Memory B cell (primary cell): Measurements from ENCODE around the gene ROBO3.

Source experiments
- ATAC-seq: fragments of 150-1000 bp; cut with Tn5 transposase; 2 replicates; pipeline ENCODE4 v1.10.0; 2021; ENCODE audit warnings: low read depth, mild to moderate bottlenecking, moderate library complexity
- DNase-seq, 2 donors: peaks; one replicate each; pipeline ENCODE4 v3.0.0; 2022; ENCODE audit warnings: low spot score in 2 of 2
- H3K27ac Mint-ChIP-seq: one replicate; pipeline ENCODE4 v1.8.0; 2022; ENCODE audit warnings: mild to moderate bottlenecking, moderate library complexity, mixed read lengths
- H3K27me3 Mint-ChIP-seq: one replicate; pipeline ENCODE4 v1.8.0; 2022; ENCODE audit warnings: mixed read lengths
- H3K36me3 Mint-ChIP-seq: one replicate; pipeline ENCODE4 v1.8.0; 2022; ENCODE audit warnings: mild to moderate bottlenecking, mixed read lengths
- H3K4me1 Mint-ChIP-seq: one replicate; pipeline ENCODE4 v1.8.0; 2022; ENCODE audit warnings: mixed read lengths
- H3K4me3 Mint-ChIP-seq: one replicate; pipeline ENCODE4 v1.8.0; 2022; ENCODE audit warnings: mild to moderate bottlenecking, moderate library complexity, mixed read lengths
- H3K9me3 Mint-ChIP-seq: one replicate; pipeline ENCODE4 v1.8.0; 2022; ENCODE audit warnings: mixed read lengths

The ROBO3 gene

DNA sequence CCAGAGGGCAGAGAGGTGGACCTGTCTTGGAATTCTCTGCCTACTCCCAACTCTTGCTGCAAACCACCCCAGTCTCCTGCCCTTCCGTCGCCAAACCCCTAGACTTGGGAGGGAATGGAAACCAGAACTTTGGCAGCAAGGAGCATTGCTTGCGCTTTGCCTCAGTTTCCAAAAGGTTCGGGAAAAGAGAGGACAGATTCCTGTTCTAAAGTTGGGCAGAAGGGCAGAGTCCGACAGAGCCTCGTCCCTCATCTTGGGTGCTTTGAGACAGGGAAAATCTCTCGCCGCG is 396 bp upstream of the ROBO3 start:
- no peaks in the 10 kb centered on the region for H3K9me3 Mint-ChIP-seq
- H3K36me3 Mint-ChIP-seq: no peaks in the 10 kb centered on the region
- ATAC-seq (no peak), DNase-seq (no peak)
- peaks cover 10% of the 10 kb centered on the region for H3K4me1 Mint-ChIP-seq
- H3K27ac Mint-ChIP-seq: no peak overlapping the region
- H3K4me3 Mint-ChIP-seq: no peak overlapping the region
- peaks cover 49% of the 10 kb centered on the region for H3K27me3 Mint-ChIP-seq

DNA sequence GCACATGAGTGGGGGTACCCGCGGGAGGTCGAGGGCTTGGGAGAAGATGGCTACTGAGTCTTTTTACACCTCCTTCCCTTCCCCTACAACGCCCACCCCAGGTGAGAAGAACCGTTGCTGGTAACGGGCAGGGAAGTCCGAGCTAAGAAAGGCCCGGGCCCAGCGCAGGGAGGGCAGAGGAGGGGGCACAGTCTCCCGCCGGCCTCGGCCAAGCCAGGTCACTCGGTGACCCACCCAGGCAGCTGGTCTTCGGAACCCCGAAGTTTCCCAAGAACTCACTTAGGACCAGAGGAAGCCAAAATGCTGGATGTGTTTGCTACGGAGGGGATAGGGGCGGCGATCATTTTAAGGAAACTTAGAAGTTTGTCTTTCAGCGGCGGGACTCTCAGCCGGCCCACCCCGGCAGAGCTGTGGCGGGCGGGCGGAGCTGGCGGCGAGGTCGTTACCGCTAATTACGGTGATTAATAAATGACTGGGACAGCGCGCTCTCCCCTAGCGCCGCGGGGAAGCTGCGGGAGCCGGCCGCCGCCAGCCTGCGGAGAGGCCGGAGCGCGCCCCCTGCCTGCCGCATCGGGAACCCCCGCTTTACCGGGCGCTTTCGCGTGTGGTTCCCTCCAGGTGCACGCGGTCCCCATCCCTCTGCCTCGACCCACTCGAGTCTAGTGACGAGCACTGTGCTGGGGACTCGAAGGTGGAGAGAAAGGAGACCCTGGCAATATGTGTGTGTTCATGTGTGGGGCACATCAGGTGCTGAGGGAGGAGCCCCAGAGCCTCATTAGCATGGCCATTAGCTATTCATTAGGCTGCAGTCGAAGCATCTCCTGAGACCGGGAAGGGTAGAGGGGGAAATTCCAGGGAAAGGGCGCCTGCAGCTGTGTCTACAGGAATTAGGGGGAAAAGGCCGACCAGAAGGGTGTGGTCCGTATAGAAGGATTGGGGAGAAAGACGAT is 945 bp downstream of the ROBO3 start:
- no peaks in the 10 kb centered on the region for H3K36me3 Mint-ChIP-seq
- peaks cover 10% of the 10 kb centered on the region for H3K4me1 Mint-ChIP-seq
- H3K27me3 Mint-ChIP-seq: peaks cover 60% of the 10 kb centered on the region
- no peak overlapping the region for H3K4me3 Mint-ChIP-seq
- ATAC-seq: peak; percentile 37
- DNase-seq: peak; percentile 37 to 53
- H3K9me3 Mint-ChIP-seq: no peaks in the 10 kb centered on the region
- no peak overlapping the region for H3K27ac Mint-ChIP-seq

- DNase-seq: no peak
- Mint-ChIP-seq H3K36me3 (no peaks in the 10 kb centered on the region), H3K4me3 (no peak overlapping the region), H3K27me3 (peaks cover 59% of the 10 kb centered on the region), H3K4me1 (peaks cover 10% of the 10 kb centered on the region), H3K27ac (no peak overlapping the region), H3K9me3 (no peaks in the 10 kb centered on the region)
- peak; percentile 46 for ATAC-seq
These were observed 2.5 kb downstream of the ROBO3 start for GRCh38 chr11:124867700-124868099.

DNA sequence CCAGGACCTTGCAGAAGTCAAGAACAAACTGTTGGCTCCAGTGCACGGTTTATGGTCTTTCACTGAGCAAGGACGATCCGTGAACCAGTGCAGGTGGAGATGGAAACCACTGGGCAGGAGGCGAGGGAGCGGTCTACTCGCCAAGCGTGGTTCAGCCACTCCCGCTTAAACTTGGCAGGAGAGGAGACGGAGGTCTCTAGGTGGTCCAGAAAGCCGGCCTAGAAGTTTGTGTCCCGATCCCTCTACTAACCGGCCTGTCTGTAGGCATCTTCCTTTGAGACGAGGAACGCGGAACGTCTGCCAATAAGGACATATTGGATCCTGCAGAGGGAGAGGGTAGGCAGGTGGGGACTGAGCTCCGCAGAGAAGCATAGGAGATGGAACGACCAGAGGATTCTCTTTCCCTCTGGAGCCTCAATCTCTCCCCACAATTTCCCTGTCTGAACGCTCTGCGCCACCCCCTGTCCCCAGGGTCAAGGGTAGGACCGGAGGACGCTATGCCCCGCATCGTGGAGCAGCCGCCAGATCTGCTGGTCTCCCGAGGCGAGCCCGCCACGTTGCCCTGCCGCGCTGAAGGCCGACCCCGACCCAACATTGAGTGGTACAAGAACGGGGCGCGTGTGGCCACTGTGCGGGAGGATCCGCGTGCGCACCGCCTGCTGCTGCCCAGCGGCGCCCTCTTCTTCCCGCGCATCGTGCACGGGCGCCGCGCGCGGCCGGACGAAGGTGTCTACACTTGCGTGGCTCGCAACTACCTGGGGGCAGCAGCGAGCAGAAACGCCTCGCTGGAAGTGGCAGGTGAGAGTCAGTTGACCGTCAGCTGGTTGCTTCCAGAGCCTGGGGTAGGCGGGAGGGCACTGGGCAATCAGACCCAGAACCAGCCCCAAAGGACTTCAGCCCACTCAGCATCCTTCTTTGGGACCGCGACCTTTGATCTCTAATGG is 3.4 kb downstream of the ROBO3 start:
- peaks cover 9% of the 10 kb centered on the region for H3K4me1 Mint-ChIP-seq
- no peaks in the 10 kb centered on the region for H3K9me3 Mint-ChIP-seq
- ATAC-seq (no peak), DNase-seq (no peak)
- H3K36me3 Mint-ChIP-seq: no peaks in the 10 kb centered on the region
- H3K4me3 Mint-ChIP-seq: no peak overlapping the region
- H3K27me3 Mint-ChIP-seq: peaks cover 61% of the 10 kb centered on the region
- H3K27ac Mint-ChIP-seq: no peak overlapping the region

- Mint-ChIP-seq H3K36me3 (no peaks in the 10 kb centered on the region), H3K4me1 (peaks cover 9% of the 10 kb centered on the region), H3K9me3 (no peaks in the 10 kb centered on the region), H3K27me3 (peaks cover 62% of the 10 kb centered on the region), H3K4me3 (no peak overlapping the region), H3K27ac (no peak overlapping the region)
- DNase-seq (no peak), ATAC-seq (no peak)
These were observed 4.1 kb downstream of the ROBO3 start for GRCh38 chr11:124869331-124869730.

GRCh38 chr11:124869856-124870387 is 4.7 kb downstream of the ROBO3 start:
- peaks cover 67% of the 10 kb centered on the region for H3K27me3 Mint-ChIP-seq
- no peaks in the 10 kb centered on the region for H3K36me3 Mint-ChIP-seq
- H3K4me1 Mint-ChIP-seq: peaks cover 9% of the 10 kb centered on the region
- H3K9me3 Mint-ChIP-seq: no peaks in the 10 kb centered on the region
- H3K4me3 Mint-ChIP-seq: no peak overlapping the region
- H3K27ac Mint-ChIP-seq: no peak overlapping the region
- DNase-seq (no peak), ATAC-seq (no peak)

GRCh38 chr11:124870430-124870829 is 5.2 kb downstream of the ROBO3 start:
- peaks cover 71% of the 10 kb centered on the region for H3K27me3 Mint-ChIP-seq
- no peaks in the 10 kb centered on the region for H3K36me3 Mint-ChIP-seq
- H3K9me3 Mint-ChIP-seq: no peaks in the 10 kb centered on the region
- no peak overlapping the region for H3K27ac Mint-ChIP-seq
- DNase-seq (no peak), ATAC-seq (no peak)
- H3K4me3 Mint-ChIP-seq: no peak overlapping the region
- H3K4me1 Mint-ChIP-seq: peaks cover 10% of the 10 kb centered on the region

DNA sequence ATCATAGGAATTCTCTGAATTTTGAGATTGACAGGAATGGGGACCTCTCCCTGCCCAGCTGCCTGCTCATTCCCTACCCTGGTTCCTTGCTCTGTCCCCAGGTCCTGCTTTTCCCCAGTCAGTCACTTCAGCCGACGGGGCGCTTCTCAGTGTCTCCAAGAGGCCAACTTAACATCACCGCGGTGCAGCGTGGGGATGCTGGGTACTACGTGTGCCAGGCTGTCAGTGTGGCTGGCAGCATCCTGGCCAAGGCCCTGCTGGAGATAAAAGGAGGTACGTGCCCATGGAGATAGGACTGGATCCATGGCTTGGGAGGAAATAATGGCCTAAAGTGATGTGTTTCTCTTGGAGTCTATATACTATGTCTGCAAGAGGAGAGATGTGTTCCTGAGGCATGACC is 7.0 kb downstream of the ROBO3 start:
- Mint-ChIP-seq H3K36me3 (peaks cover 2% of the 10 kb centered on the region), H3K4me1 (peaks cover 13% of the 10 kb centered on the region), H3K4me3 (no peak overlapping the region), H3K27me3 (peaks cover 69% of the 10 kb centered on the region), H3K27ac (no peak overlapping the region), H3K9me3 (no peaks in the 10 kb centered on the region)
- DNase-seq (no peak), ATAC-seq (no peak)

DNA sequence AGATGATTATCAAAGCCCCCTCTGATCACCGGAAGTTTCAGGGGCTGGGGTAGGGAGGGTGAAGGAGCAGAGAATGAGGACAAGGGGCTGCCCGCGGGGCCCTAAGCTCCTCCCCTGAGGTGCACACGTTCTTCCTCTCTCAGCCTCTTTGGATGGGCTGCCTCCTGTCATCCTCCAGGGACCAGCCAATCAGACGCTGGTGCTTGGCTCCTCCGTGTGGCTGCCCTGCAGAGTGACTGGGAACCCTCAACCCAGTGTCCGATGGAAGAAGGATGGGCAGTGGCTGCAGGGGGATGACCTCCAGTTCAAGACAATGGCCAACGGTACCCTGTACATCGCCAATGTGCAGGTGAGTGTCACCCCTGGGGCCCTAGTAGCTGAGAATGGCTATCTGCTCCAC is 7.5 kb downstream of the ROBO3 start:
- Mint-ChIP-seq H3K27me3 (peaks cover 70% of the 10 kb centered on the region), H3K4me3 (no peak overlapping the region), H3K36me3 (peaks cover 3% of the 10 kb centered on the region), H3K27ac (no peak overlapping the region), H3K4me1 (peaks cover 15% of the 10 kb centered on the region), H3K9me3 (no peaks in the 10 kb centered on the region)
- DNase-seq: no peak
- no peak for ATAC-seq

- Mint-ChIP-seq H3K4me1 (peaks cover 14% of the 10 kb centered on the region), H3K36me3 (peaks cover 3% of the 10 kb centered on the region), H3K4me3 (no peak overlapping the region), H3K27ac (no peak overlapping the region), H3K27me3 (peaks cover 66% of the 10 kb centered on the region), H3K9me3 (no peaks in the 10 kb centered on the region)
- DNase-seq (no peak), ATAC-seq (no peak)
These were observed 8.7 kb downstream of the ROBO3 start for GRCh38 chr11:124873951-124874350.

DNA sequence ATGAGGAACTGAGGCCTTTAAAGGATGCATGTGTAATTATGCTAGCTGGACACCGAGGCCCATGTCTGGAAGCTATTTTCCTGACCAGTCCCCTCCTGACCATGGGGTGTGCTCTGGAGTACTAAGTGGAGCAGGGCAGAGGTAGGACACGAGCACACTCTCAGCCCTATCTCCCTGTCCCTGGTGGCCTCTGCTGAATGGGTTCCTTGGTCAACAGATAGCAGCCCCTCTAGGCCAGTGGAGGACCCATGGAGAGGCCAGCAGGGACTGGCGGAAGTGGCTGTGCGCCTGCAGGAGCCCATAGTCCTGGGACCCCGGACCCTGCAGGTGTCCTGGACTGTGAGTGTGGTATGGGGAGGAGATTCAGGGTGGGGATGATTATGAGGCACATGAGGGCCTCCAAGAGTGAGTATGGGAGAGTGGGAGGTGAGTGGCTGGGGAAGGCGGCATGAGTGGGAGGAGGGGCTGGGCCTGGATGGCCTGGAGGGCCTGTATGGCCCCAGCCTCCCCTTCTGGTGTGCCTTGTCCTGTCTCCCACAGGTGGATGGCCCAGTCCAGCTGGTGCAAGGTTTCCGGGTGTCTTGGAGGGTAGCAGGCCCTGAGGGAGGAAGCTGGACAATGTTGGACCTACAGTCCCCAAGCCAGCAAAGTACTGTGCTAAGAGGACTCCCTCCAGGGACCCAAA is 9.5 kb downstream of the ROBO3 start:
- H3K9me3 Mint-ChIP-seq: no peaks in the 10 kb centered on the region
- H3K27me3 Mint-ChIP-seq: peaks cover 60% of the 10 kb centered on the region
- peaks cover 11% of the 10 kb centered on the region for H3K4me1 Mint-ChIP-seq
- H3K27ac Mint-ChIP-seq: no peak overlapping the region
- ATAC-seq (no peak), DNase-seq (no peak)
- H3K4me3 Mint-ChIP-seq: peak overlapping the region; percentile 30
- peaks cover 3% of the 10 kb centered on the region for H3K36me3 Mint-ChIP-seq

DNA sequence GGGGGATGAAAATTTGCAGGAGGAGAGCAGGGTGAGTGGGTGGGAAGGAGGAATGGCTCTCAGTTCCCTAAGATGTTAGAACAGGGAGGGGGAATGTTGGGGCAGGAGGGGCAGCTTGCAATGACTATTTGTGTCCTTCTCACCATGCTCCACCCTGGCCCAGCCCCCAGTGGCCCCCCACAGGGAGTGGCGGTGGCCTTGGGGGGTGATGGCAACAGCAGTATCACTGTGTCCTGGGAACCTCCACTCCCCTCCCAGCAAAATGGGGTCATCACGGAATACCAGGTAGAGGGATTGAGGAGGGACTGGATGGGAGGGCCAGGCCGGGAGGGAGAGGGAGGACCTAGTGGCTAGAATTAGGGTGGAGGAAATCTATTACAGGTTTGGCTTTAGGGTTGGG is 10.2 kb downstream of the ROBO3 start:
- DNase-seq (no peak), ATAC-seq (no peak)
- peaks cover 11% of the 10 kb centered on the region for H3K4me1 Mint-ChIP-seq
- H3K27ac Mint-ChIP-seq: no peak overlapping the region
- peak overlapping the region; percentile 61 for H3K4me3 Mint-ChIP-seq
- no peaks in the 10 kb centered on the region for H3K9me3 Mint-ChIP-seq
- peaks cover 55% of the 10 kb centered on the region for H3K27me3 Mint-ChIP-seq
- H3K36me3 Mint-ChIP-seq: peaks cover 3% of the 10 kb centered on the region

DNA sequence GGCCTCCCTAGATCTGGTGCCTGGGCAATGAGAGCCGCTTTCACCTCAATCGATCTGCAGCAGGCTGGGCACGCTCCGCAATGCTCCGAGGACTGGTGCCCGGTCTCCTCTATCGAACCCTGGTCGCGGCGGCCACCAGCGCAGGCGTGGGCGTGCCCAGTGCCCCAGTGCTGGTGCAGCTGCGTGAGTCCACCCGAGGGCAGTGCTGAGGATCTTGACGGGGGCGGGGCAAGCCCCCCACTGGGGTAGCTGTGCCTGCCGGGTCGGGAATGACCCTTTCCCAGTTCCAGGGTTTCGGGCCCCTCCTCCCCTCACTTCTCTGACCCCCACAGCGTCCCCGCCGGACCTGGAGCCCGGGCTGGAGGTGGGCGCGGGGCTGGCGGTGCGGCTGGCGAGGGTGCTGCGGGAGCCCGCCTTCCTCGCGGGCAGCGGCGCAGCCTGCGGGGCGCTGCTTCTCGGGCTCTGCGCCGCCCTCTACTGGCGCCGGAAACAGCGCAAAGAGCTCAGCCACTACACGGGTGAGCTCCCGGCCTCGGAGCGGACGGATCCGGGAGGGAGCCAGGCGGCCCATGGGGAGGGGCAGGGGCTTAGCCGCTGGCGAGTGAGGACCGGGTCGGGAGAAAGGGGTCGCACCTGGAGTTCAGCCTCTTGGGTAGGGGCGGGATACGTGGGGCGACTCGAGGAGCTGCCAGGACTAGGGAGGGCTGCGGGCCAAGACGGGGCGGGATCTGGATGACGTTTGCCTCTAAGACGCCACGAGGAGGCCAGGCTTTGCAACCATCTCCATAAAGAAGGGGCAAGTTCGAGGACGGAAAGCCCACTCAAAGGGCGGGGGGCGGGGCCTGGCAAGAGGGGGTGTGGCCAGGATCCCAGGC is 10.9 kb downstream of the ROBO3 start:
- Mint-ChIP-seq H3K36me3 (peaks cover 3% of the 10 kb centered on the region), H3K27me3 (peaks cover 51% of the 10 kb centered on the region), H3K4me1 (peaks cover 11% of the 10 kb centered on the region), H3K4me3 (peak overlapping the region; percentile 85), H3K9me3 (no peaks in the 10 kb centered on the region), H3K27ac (peak overlapping the region; percentile 69)
- ATAC-seq (peak; percentile 91), DNase-seq (peak; percentile 54 to 74)
